Eye (tissue), 1 donor: ENCODE measurements around the gene RALA.
"Not testable (repeated sequence)": the region's sequence is repeated elsewhere in the genome, so short reads cannot be mapped to it uniquely, and the experiment has no call there.

Experiments
- DNase-seq: peaks from one replicate; pipeline ENCODE4 v3.0.0-alpha.2; 2015

Gene RALA

GRCh38 chr7:39650676-39651075 lies 27.3 kb downstream of the RALA start:
- DNase-seq, result no peak

GRCh38 chr7:39651265-39651664 lies 27.9 kb downstream of the RALA start:
- DNase-seq, result no peak

GRCh38 chr7:39656415-39656814 lies 33.0 kb downstream of the RALA start:
- DNase-seq, result no peak

GRCh38 chr7:39659356-39660013 lies 36.1 kb downstream of the RALA start:
- no peak for DNase-seq

- no peak for DNase-seq
Observed at GRCh38 chr7:39661960-39662359, 38.6 kb downstream of the RALA start.

GRCh38 chr7:39663263-39663662 lies 39.9 kb downstream of the RALA start:
- DNase-seq, result no peak

- no peak for DNase-seq
Observed at GRCh38 chr7:39664057-39664456, 40.7 kb downstream of the RALA start.

- no peak for DNase-seq
Observed at GRCh38 chr7:39664585-39664984, 41.2 kb downstream of the RALA start.

- DNase-seq, result no peak
Observed at GRCh38 chr7:39666562-39666961, 43.2 kb downstream of the RALA start.

- DNase-seq, result peak; percentile 56
Observed at GRCh38 chr7:39667341-39667923, 44.1 kb downstream of the RALA start.

GRCh38 chr7:39668280-39668679 lies 44.9 kb downstream of the RALA start:
- not testable (repeated sequence) for DNase-seq

GRCh38 chr7:39670052-39670451 lies 46.7 kb downstream of the RALA start:
- no peak for DNase-seq

- DNase-seq, result no peak
Observed at GRCh38 chr7:39670934-39671333, 47.6 kb downstream of the RALA start.

- no peak for DNase-seq
Observed at GRCh38 chr7:39672176-39672575, 48.8 kb downstream of the RALA start.

- no peak for DNase-seq
Observed at GRCh38 chr7:39673868-39674267, 50.5 kb downstream of the RALA start.

- no peak for DNase-seq
Observed at GRCh38 chr7:39674406-39674805, 51.0 kb downstream of the RALA start.

GRCh38 chr7:39676346-39676745 lies 53.0 kb downstream of the RALA start:
- DNase-seq, result no peak

- no peak for DNase-seq
Observed at GRCh38 chr7:39678930-39679709, 55.7 kb downstream of the RALA start.

- not testable (repeated sequence) for DNase-seq
Observed at GRCh38 chr7:39679874-39680273, 56.5 kb downstream of the RALA start.

GRCh38 chr7:39681887-39682441 lies 58.6 kb downstream of the RALA start:
- no peak for DNase-seq

GRCh38 chr7:39683216-39683845 lies 60.0 kb downstream of the RALA start:
- DNase-seq, result peak; percentile 43

- DNase-seq, result no peak
Observed at GRCh38 chr7:39686261-39686924, 63.0 kb downstream of the RALA start.
